Fibroblast of upper back skin (primary cell): ENCODE measurements around the gene APEH.
"Not testable (repeated sequence)": the region's sequence is repeated elsewhere in the genome, so short reads cannot be mapped to it uniquely, and the experiment has no call there.

Experiments
- DNase-seq: peaks from one replicate; pipeline ENCODE4 v3.0.0-alpha.2; 2013

APEH gene

DNA sequence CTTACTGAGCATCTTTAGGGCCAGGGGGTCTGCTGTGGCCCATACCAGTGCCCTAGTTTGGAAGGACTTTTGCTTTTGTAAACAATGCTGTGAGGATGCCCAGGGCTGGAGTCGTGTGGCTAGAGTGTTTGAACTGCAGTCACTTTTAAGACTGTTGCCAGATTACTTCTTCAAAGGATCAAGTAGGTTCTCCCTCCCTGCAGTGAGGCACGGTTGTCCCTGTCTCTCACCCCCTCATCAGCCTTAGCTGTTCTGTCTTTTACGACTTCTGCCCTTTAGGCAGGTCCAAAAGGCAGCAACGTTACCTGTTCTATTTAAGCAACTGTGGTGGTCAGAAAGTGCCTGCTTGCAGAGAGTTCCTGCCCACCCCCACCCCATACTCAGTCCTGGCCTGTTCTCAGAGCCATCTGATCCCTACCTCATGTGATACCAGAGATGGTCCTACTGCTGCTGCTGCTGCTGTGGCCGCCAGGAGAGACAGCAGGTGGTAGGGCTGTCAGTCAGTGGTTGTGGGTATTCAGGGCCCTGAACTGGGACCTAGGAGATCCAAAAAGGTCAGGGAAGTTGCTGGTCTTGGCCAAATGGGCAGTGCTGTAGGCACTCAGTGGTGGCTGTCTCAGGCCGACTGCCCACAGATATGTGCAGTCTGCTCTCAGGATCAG is 20.4 kb downstream of the APEH start:
- DNase-seq: not testable (repeated sequence)

DNA sequence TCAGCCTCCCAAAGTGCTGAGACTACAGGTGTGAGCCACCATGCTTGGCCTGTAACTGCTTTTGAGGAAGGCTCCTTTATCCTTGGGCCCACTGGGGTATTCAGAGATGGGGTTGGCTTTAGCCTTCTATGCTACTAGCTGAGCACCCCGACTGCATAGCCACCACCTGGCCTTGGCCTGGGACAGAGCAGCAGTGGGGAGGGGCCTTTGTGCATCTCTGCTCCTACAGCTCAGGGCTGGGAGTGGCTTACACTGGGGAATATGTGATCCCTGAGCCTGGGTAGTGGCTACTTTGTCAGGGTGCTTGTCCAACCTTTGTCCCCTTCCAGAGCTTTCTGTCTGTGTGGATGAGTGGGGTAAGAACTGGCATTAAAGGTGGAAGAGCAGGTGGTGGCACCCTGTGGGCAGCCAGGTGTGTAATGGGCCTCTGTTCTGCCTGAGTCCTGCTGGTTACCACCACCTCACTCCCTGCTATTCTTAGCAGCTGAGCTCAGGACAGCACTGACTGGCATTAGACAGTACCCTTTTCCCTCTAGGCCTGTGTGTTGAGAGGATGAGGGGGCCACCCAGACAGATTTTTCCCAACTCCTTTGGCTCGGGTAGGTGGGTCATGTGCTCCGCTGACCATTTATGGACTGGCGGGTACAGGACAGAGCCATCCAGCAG is 21.3 kb downstream of the APEH start:
- not testable (repeated sequence) for DNase-seq

DNA sequence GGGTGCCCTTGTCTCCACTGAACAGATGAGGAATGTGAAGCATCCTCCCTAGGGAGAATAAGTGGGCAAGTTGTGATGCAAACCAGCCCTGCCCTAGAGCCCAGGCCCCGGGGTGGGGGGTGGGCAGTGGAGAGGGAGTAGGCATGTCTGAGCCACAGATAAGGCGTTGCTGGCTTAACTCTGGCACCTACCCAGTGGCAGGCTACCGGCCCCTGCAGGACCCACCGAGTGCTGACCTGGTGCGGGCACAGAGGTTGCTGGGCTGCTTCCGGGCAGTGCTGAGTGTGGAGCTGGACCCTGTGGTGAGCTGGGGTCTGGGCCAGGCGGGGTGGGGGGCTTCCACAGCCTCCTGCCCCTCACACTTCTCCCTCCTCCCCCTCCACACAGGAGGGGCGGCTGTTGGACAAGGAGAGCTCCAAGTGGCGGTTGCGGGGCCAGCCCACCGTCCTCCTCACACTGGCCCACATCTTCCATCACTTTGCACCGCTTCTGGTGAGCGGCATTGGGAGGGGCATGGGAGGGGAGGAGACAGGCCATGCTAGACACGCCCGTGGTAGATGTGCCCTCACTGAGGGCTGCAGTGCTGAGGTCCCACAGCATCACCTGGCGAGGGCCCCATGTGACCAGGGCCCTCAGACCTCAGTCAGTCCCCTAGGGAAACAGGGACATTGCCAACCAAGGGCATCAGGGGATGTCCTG is 25.3 kb downstream of the APEH start:
- no peak for DNase-seq

DNA sequence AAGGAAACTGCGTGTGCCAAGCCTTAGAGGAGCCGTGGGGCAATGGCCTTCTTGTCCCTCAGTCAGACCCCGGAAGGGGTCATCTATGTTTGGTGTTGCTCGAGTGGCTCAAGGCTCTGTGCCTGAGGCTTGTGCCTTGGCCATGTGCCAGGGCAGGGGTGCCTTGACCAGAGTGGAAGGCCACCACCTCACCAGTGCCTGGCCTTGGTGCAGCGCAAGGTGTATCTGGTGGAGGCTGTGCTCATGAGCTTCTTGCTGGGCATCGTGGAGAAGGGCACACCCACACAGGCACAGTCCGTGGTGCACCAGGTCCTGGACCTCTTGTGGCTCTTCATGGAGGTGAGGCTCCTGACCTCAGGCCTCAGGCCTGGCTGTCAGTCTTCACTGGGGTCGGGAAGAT is 25.9 kb downstream of the APEH start:
- no peak for DNase-seq

DNA sequence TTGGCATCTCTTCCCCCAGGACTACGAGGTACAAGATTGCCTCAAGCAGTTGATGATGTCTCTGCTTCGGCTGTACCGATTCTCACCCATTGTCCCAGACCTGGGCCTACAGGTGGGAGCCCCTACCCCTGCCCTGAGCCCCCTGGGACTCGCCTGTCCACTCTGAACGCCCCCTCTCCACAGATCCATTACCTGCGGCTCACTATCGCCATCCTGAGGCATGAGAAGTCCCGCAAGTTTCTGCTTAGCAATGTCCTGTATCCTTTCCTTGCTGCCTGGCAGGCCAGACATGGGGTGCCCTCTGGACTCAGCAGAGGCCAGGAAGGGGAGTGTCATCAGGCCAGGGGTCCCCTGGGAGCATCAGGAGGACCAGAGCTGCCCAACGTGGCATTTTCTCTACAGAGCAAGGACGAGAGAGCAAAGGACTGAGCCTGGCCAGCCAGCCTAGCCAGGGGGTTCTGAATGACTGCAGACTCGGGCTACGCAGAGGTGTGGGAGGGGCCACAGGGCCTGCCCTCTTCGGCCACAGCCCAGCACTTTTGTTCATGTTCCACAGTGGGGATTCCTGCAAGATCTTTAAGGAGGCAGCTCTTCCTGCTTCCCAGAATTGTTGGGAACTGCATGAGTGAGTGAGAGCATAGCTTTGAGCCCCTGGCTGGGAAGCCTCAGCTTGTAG is 26.4 kb downstream of the APEH start:
- no peak for DNase-seq

DNA sequence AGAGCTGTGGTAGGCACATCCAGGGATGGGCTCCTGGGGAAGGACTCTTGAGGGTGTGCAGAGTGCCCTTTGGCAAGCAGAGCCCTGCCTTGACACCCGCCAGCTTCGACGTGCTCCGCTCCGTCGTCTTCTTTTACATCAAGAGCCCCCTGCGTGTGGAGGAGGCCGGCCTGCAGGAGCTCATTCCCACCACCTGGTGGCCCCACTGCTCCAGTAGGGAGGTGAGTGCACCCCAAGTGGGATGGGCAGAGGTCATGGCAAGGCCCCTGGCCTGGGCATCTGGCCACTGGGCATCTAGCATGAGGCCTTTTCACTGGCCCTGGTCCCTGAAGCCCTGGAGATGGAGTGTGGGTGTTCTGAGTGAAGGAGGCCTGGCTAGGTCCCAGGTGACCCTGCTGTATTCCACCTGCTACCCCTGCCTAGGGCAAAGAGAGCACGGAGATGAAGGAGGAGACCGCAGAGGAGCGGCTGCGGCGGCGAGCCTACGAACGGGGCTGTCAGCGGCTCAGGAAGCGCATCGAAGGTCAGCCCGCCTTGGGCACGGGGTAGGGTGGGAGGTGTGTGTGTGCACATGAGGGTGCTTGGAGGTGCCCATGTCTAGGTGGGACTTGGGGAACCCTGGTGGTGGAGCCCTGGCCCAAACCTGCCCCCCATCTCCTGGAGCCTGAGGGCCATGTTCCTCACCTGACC is 27.4 kb downstream of the APEH start:
- DNase-seq: no peak

DNA sequence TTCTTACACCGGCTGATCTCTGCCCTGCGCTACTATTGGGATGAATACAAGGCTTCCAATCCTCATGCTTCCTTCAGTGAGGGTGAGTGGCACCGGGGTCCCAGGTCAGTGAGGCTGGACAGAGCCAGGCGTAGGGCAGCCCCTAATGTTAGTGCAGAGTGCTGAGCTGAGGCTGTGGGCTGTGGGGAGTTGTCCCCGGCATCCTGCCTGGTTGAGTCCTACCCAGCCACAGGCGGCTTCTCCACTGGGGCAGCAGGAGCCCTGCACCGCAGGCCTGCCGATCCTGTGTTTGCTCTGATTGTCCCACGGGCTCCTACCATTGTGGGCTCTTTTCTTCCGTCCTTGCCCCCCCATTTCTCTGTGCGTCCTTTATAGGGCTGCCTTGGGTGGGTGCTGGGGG is 28.5 kb downstream of the APEH start:
- no peak for DNase-seq

DNA sequence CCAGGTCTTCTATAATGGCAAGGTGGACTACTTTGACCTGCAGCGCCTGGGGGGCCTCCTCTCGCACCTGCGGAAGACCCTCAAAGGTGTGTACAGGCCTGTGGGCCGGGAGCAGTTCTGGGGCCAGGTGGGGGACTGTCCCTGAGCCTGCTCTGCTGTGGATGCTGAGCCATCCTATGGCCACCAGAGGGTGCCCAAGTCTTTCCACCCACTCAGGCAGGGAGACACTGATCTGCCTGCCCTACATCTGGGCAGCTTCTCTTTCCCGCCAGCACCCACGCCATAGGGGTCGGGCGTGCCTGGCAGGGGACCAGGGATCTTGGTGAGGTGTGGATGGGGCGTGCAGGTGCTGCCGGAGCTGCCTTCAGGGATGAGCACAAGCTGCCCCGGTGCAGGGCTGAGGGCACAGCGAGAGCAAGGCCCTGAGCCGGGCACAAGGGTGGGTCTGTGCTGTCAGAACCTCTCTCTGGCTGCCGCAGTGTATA is 29.3 kb downstream of the APEH start:
- DNase-seq: peak; percentile 57

DNA sequence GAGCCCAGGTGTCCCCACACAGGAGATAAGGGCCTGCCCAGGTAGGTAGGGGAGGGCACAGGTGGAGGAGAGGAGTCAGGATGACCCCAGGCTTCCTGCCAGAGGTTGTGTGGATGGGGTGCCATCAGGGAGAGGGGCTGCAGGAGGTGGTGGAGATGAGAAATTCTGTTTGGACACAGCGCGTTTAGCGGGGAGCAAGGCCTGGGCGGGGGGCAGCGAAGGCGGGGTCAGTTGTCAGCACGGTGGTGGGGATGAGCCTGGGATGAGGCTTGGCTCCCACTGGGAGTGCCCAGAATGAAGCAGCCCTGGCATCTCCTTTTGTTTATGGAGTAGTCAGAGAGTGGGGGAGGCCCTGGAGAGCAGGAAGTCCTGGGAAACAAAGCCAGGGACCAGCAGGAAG is 29.8 kb downstream of the APEH start:
- DNase-seq: no peak

DNA sequence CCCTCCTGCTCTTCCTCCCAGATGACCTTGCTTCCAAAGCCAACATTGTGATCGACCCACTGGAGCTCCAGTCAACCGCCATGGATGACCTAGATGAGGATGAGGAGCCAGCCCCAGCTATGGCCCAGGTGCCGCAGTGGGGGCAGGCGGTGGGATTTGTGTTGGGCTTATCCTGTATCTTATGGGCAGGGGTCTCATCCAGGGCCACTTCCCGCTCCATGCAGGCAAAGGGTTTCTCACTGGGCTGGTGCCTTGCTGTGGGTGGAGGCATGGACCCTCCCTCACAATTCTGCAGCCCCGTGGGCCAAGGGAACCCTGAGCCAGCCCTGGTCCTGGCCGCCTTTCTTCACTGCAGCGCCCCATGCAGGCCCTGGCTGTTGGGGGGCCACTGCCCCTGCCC is 30.5 kb downstream of the APEH start:
- no peak for DNase-seq

DNA sequence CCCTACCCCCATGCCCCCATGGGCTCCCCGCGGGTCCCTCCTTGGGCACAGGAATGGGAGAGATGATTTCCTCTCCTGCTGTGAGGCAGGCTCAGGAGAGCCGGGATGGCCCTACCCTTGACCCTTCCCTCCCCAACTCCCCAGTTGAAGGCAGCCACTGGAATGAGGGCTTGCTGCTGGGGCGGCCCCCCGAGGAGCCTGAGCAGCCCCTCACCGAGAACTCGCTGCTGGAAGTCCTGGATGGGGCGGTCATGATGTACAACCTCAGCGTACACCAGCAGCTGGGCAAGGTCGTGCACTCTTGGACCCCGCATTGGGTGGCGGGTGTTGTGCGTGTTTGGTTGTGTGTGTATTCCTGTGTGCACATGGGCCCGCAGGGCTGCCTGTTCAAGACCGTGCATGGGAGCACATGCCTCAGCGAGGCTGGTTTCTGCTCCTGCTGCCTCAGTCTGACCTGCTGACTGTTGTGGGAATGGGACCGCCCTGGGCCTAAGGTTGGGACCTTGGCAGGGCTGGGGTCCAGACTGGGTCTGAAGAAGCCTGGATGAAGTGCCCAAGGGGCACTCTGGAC is 31.3 kb downstream of the APEH start:
- no peak for DNase-seq

DNA sequence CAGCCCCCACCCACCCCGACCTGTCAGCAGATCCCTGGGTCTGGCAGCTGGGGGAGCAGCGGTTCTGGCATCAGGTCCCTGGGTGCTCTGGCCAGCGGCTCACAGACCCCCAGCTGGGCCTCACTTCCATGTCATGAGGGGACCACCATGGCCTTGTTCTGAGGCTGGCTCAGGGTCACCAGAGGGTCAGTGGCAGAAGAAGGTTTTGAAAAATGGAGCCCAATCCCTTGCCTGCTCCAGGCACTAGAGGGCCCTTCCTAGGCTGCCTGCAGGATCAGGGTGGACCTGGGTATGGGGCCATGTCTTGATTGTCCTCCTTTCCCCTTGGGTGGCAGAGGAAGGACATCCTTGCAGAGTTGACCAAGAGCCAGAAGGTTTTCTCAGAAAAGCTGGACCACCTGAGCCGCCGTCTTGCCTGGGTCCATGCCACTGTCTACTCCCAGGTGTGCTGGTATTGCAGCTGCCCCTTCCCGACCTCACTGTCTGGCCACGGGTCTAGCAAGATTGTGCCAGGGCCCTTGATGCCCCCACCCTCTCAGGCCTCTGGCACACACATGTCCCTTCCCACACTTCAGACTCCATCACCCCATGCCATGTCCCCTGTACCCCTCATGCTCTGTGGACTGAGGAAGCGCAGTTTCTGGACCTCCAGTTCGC is 32.4 kb downstream of the APEH start:
- DNase-seq: no peak

DNA sequence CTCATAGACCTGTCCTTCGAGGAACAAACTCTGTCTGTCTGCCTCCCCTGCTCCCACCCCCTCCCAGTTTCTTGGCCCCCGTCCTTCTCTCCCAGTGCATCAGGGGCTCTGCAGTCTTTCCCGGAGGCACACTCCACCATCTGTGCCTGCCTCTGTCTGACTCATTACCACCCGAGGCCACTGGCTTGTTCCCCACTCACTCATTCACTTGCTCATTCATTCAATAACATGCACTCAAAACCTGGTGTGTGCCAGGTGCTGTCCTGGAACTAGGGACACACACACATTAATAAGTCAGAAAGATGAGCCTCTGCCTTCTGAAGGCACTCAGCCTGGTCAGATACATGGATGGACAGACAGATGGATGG is 32.9 kb downstream of the APEH start:
- DNase-seq: no peak

DNA sequence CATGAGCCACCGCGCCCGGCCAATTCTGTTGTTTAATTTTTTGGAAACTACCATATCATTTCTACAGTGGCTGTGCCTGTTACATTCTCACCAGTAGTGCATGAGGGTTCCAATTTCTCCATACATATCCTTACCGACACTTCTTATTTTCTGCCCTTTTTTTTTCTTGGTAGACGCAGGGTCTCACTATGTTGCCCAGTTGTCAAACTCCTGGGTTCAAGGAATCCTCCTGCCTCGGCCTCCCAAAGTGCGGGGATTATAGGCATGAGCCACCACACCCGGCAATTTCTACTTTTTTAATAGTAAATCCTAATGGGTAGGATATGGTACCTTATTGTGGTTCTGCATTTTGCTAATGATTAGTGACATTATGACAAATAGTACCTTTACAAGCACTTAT is 35.7 kb downstream of the APEH start:
- DNase-seq: no peak

DNA sequence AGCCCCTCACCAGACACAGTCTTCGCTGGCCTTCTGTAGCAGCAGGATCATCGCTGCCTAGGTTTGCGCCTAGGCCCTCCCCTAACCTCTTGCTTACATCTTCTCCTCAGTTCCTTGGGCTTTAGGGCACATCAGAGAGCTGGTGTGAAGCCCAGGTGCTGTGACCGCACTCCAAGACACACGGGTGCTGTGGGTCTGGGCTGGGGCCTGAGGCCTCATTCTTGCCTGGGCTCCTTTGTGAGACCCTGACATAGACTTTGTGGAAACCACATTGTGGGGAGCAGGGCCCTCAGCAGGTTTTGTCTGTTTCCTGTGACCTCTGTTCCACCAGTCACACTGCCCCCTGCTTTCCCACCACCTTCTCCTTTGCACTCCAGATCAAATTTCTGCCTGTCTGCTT is 37.3 kb downstream of the APEH start:
- DNase-seq: no peak

DNA sequence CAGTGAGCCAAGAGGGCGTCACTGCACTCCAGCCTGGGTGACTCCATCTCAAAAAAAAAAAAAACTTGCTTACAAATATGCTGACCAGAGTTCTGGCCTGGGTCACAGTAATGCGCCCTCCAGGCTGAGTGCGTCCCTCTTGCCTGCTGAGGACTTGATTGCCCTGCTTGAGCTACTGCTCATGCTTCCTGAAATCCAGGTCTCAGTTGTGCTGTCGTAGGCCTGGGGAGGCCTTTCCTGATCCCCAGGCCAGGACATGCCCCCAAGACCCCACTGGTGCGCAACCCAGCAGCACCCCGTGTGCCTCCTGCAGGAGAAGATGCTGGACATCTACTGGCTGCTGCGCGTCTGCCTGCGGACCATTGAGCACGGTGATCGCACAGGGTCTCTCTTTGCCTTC is 38.0 kb downstream of the APEH start:
- no peak for DNase-seq

DNA sequence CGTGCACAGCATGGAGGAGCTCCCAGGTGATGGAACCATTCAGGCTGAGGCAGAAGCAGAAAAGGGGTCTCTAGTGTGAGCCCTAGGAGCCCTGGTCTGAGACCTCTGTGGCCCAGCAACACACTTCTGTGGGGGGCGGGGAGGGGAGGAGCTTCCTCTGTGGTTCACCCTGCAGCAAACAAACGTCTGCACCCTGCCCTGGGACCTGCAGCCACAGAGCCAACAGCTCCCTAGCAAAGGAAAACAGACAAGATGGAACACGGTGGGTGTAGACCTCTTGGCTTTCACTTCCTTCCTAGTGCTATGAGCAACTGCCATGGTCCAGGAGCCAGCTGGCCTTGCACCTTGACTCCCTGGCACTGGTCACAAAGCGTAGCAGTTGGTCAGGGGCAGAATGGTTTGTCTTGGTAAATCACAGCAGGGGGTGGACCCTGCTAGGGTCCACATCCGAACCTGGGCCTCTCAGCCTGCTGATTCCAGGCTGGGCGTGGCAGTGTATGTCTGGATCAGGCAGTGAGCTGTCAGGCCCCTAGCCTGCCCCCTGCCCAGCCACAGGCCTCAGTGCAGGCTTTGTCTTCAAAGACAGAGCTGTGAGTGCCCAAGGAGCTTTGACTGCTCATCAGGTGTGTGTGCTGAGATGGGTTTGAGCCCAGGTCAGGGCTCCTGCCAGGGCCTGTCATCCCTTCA is 38.6 kb downstream of the APEH start:
- DNase-seq: no peak

DNA sequence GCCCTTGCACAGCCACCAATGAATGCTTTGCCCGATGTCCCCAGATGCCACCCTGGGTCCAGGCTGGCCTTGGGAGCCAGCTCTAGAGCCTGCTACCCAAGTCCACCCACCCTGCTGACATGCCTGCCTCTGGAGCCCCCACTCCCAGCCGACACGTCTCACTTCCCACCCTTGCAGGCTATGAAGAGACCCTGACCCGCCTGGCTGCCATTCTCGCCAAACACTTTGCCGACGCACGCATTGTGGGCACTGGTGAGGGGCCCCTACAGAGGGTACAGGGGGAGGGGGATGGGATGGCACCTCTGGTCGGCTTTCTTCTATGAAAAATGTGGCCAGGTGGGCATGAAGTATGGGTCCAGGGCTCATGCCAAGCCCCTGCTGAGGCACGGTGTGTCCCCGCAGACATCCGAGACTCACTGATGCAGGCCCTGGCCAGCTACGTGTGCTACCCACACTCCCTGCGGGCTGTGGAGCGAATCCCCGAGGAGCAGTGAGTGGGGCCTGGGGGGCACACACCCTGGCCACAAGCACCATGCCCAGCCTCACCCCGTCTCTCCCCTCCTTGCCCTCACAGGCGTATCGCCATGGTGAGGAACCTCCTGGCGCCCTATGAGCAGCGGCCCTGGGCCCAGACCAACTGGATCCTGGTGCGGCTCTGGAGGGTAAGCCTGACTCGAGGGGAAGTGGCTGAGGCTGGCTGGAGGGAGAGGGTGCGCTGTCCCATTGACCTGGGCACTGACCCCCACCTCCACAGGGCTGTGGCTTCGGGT is 39.4 kb downstream of the APEH start:
- no peak for DNase-seq

DNA sequence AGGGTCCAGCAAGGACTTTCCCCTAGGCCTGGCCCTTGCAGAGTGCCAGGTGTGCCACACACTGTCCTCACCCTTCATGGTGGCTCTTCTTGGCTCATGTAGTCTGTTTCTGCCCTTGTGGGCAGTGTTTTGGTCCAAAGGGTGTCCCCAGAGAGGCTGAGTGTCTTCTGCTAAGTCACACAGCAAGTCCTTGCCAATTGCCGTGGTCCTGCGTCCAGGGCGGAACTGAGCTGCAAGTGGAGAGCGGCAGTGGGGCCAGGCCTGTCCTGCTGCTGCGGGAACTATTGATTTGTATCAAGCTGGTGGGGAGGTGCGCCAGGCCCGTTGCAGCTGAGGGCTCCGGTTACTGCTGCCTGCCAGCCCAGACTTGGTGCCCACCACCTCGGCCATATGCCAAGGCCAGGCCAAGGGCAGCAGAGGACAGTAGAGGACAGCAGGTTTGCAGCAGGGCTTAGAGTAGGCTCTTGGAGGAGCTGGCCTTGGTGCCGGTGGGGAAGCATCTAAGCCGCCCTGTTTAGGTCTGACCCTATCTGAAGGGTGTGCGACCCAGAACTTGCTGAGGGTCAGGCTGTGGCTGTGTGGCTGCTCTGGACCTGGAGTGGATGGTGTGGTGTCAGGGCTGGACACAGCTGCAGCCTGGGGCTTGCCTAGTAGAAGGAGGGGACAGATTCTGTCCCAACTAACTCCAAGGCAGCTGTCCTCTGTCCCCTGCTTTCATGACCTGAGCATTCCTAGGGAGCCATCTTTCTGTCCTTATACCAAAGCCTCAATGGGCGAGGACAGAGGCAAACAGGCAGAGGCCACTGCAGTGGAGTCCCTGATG is 40.8 kb downstream of the APEH start:
- no peak for DNase-seq

DNA sequence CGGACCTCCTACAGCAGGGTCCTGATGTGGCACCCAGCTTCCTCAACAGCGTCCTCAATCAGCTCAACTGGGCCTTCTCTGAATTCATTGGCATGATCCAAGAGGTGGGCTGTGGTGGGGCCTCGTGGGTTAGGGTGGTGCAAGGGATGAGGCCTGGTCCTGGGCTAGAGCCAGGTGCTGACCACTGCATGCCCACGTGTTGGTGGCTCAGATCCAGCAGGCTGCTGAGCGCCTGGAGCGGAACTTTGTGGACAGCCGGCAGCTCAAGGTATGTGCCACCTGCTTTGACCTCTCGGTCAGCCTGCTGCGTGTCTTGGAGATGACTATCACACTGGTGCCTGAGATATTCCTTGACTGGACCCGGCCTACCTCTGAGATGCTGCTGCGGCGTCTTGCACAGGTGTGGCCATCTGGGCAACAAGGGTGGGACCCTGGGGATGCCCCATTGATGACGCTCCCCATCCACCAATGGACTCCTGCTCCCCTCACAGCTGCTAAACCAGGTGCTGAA is 41.5 kb downstream of the APEH start:
- no peak for DNase-seq
